Measurements from ENCODE around the gene FOXP1. TPM values are rescaled to one million over a fixed set of nuclear protein-coding genes. Genes with fewer than 3 reads are reported as not detected.

FOXP1 gene
- total and polyA plus RNA-seq, 2 experiments from 2014 or later, result 76.8 to 99.8 TPM

- Histone ChIP-seq H3K4me1 (ENCODE audit: insufficient read depth) (peaks cover 9% of the 10 kb centered on the region), H3K79me2 (peaks cover 70% of the 10 kb centered on the region), H3K9me2 (replicated peaks; ENCODE audit: insufficient read depth) (no peaks in the 10 kb centered on the region), H2AFZ (no peak overlapping the region), H3K27me3 (no peaks in the 10 kb centered on the region), H3K36me3 (replicated peaks; ENCODE audit: insufficient read depth, low read depth) (no peaks in the 10 kb centered on the region), H3K9me3 (ENCODE audit: low read depth) (no peaks in the 10 kb centered on the region), H3K27ac (no peak overlapping the region), H4K20me1 (ENCODE audit: insufficient read depth, poor library complexity, severe bottlenecking) (peaks cover 4% of the 10 kb centered on the region), H3K4me2 (no peak overlapping the region), H3K4me3 (no peak overlapping the region)
- 81% methylated on average over 6 of the region's 6 CpGs for WGBS (ENCODE audit: low lambda C conversion rate, missing lambda C conversion rate)
- no peak for DNase-seq (ENCODE audit: low spot score)
- TF ChIP-seq CTCF (IDR thresholded peaks at IDR 0.05; ENCODE audit: poor library complexity) (no peak), EZH2phosphoT487 (IDR thresholded peaks at IDR 0.05; ENCODE audit: low read depth, severe bottlenecking, unreplicated experiment) (no peak), EZH2 (IDR thresholded peaks at IDR 0.05; ENCODE audit: borderline replicate concordance) (no peak)
Observed at GRCh38 chr3:71003511-71003910, 580.0 kb downstream of the FOXP1 start.

- H3K9me2 ChIP-seq (replicated peaks; ENCODE audit: insufficient read depth), result no peaks in the 10 kb centered on the region
- no peak for DNase-seq (ENCODE audit: low spot score)
- WGBS (ENCODE audit: low lambda C conversion rate, missing lambda C conversion rate), result 87% methylated on average over 2 of the region's 2 CpGs
- no peaks in the 10 kb centered on the region for H3K36me3 ChIP-seq (replicated peaks; ENCODE audit: insufficient read depth, low read depth)
- peaks cover 4% of the 10 kb centered on the region for H4K20me1 ChIP-seq (ENCODE audit: insufficient read depth, poor library complexity, severe bottlenecking)
- H3K4me2 ChIP-seq, result no peak overlapping the region
- H3K27ac ChIP-seq, result no peak overlapping the region
- H3K4me3 ChIP-seq, result no peak overlapping the region
- no peak overlapping the region for H2AFZ ChIP-seq
- TF ChIP-seq CTCF (IDR thresholded peaks at IDR 0.05; ENCODE audit: poor library complexity), result no peak
- peaks cover 2% of the 10 kb centered on the region for H3K4me1 ChIP-seq (ENCODE audit: insufficient read depth)
- H3K9me3 ChIP-seq (ENCODE audit: low read depth), result no peaks in the 10 kb centered on the region
- H3K79me2 ChIP-seq, result peaks cover 66% of the 10 kb centered on the region
- no peaks in the 10 kb centered on the region for H3K27me3 ChIP-seq
Observed at GRCh38 chr3:71002298-71002697, 581.2 kb downstream of the FOXP1 start.

- no peak for DNase-seq (ENCODE audit: low spot score)
- H4K20me1 ChIP-seq (ENCODE audit: insufficient read depth, poor library complexity, severe bottlenecking), result peaks cover 4% of the 10 kb centered on the region
- no peaks in the 10 kb centered on the region for H3K9me3 ChIP-seq (ENCODE audit: low read depth)
- H3K36me3 ChIP-seq (replicated peaks; ENCODE audit: insufficient read depth, low read depth), result no peaks in the 10 kb centered on the region
- H3K27me3 ChIP-seq, result no peaks in the 10 kb centered on the region
- H3K9me2 ChIP-seq (replicated peaks; ENCODE audit: insufficient read depth), result no peaks in the 10 kb centered on the region
- H3K4me3 ChIP-seq, result no peak overlapping the region
- H3K4me2 ChIP-seq, result no peak overlapping the region
- peaks cover 66% of the 10 kb centered on the region for H3K79me2 ChIP-seq
- 80% methylated on average over 5 of the region's 5 CpGs for WGBS (ENCODE audit: low lambda C conversion rate, missing lambda C conversion rate)
- H3K27ac ChIP-seq, result no peak overlapping the region
- no peaks in the 10 kb centered on the region for H3K4me1 ChIP-seq (ENCODE audit: insufficient read depth)
- no peak overlapping the region for H2AFZ ChIP-seq
- TF ChIP-seq EZH2 (IDR thresholded peaks at IDR 0.05; ENCODE audit: borderline replicate concordance), result no peak
- TF ChIP-seq CTCF (IDR thresholded peaks at IDR 0.05; ENCODE audit: poor library complexity), result no peak
- no peak for TF ChIP-seq EZH2phosphoT487 (IDR thresholded peaks at IDR 0.05; ENCODE audit: low read depth, severe bottlenecking, unreplicated experiment)
Observed at GRCh38 chr3:71001303-71001830, 582.2 kb downstream of the FOXP1 start.

- Histone ChIP-seq H3K27me3 (no peaks in the 10 kb centered on the region), H2AFZ (no peak overlapping the region), H3K4me1 (ENCODE audit: insufficient read depth) (no peaks in the 10 kb centered on the region), H3K4me2 (no peak overlapping the region), H3K79me2 (peaks cover 67% of the 10 kb centered on the region), H3K9me2 (replicated peaks; ENCODE audit: insufficient read depth) (no peaks in the 10 kb centered on the region), H3K27ac (no peak overlapping the region), H3K4me3 (no peak overlapping the region), H4K20me1 (ENCODE audit: insufficient read depth, poor library complexity, severe bottlenecking) (peaks cover 4% of the 10 kb centered on the region), H3K36me3 (replicated peaks; ENCODE audit: insufficient read depth, low read depth) (no peaks in the 10 kb centered on the region), H3K9me3 (ENCODE audit: low read depth) (no peaks in the 10 kb centered on the region)
- TF ChIP-seq EZH2phosphoT487 (IDR thresholded peaks at IDR 0.05; ENCODE audit: low read depth, severe bottlenecking, unreplicated experiment), result no peak
- TF ChIP-seq EZH2 (IDR thresholded peaks at IDR 0.05; ENCODE audit: borderline replicate concordance), result no peak
- TF ChIP-seq CTCF (IDR thresholded peaks at IDR 0.05; ENCODE audit: poor library complexity), result no peak
- DNase-seq (ENCODE audit: low spot score), result no peak
- 94% methylated on average over 6 of the region's 6 CpGs for WGBS (ENCODE audit: low lambda C conversion rate, missing lambda C conversion rate)
Observed at GRCh38 chr3:71000483-71000882, 583.0 kb downstream of the FOXP1 start.
